ENCODE measurements around the gene CEACAM1.
"Not testable (repeated sequence)": the region's sequence is repeated elsewhere in the genome, so short reads cannot be mapped to it uniquely, and the experiment has no call there.

Gene CEACAM1

GRCh38 chr19:42524250-42524649, 4.0 kb downstream of the CEACAM1 start:
- in situ Hi-C loops (cut with MboI; ENCODE audit: low sequenced_read_pairs, unreplicated experiment), result no loop called here
- DNase-seq (ENCODE audit: low spot score), result no peak
- no peak for TF ChIP-seq CTCF (IDR thresholded peaks at IDR 0.05; ENCODE audit: borderline replicate concordance, control extremely low read depth, extremely low read depth, insufficient read depth, missing control alignments)

GRCh38 chr19:42522262-42522661, 6.0 kb downstream of the CEACAM1 start:
- in situ Hi-C loops (cut with MboI; ENCODE audit: low sequenced_read_pairs, unreplicated experiment), result not testable (repeated sequence)

GRCh38 chr19:42521346-42522030, 6.8 kb downstream of the CEACAM1 start:
- TF ChIP-seq CTCF (IDR thresholded peaks at IDR 0.05; ENCODE audit: borderline replicate concordance, control extremely low read depth, extremely low read depth, insufficient read depth, missing control alignments), result no peak
- DNase-seq (ENCODE audit: low spot score), result no peak
- in situ Hi-C loops (cut with MboI; ENCODE audit: low sequenced_read_pairs, unreplicated experiment), result no loop called here

More at GRCh38 chr19:42522262-42522661, 6.0 kb downstream of the CEACAM1 start:
- not testable (repeated sequence) for DNase-seq (ENCODE audit: low spot score)

GRCh38 chr19:42519108-42519507, 9.2 kb downstream of the CEACAM1 start:
- in situ Hi-C loops (cut with MboI; ENCODE audit: low sequenced_read_pairs, unreplicated experiment), result no loop called here
- DNase-seq (ENCODE audit: low spot score), result no peak
- no peak for TF ChIP-seq CTCF (IDR thresholded peaks at IDR 0.05; ENCODE audit: borderline replicate concordance, control extremely low read depth, extremely low read depth, insufficient read depth, missing control alignments)

GRCh38 chr19:42516771-42517170, 11.5 kb downstream of the CEACAM1 start:
- no peak for TF ChIP-seq CTCF (IDR thresholded peaks at IDR 0.05; ENCODE audit: borderline replicate concordance, control extremely low read depth, extremely low read depth, insufficient read depth, missing control alignments)
- DNase-seq (ENCODE audit: low spot score), result no peak
- in situ Hi-C loops (cut with MboI; ENCODE audit: low sequenced_read_pairs, unreplicated experiment), result no loop called here

- no peak for TF ChIP-seq CTCF (IDR thresholded peaks at IDR 0.05; ENCODE audit: borderline replicate concordance, control extremely low read depth, extremely low read depth, insufficient read depth, missing control alignments)
Observed at GRCh38 chr19:42515241-42515832, 12.9 kb downstream of the CEACAM1 start.

GRCh38 chr19:42514449-42514848, 13.8 kb downstream of the CEACAM1 start:
- no peak for TF ChIP-seq CTCF (IDR thresholded peaks at IDR 0.05; ENCODE audit: borderline replicate concordance, control extremely low read depth, extremely low read depth, insufficient read depth, missing control alignments)
- in situ Hi-C loops (cut with MboI; ENCODE audit: low sequenced_read_pairs, unreplicated experiment), result no loop called here
- DNase-seq (ENCODE audit: low spot score), result no peak

More at GRCh38 chr19:42515241-42515832, 12.9 kb downstream of the CEACAM1 start:
- DNase-seq (ENCODE audit: low spot score), result no peak
- in situ Hi-C loops (cut with MboI; ENCODE audit: low sequenced_read_pairs, unreplicated experiment), result no loop called here

Data from GM13976 (cell line).